ENCODE results near the gene TCAIM. TPM values are rescaled to one million over a fixed set of nuclear protein-coding genes. Genes with fewer than 3 reads are reported as not detected.

The TCAIM gene
- total RNA-seq, 2 donors from 2014 or later, result 20.2 to 26.2 TPM

DNA sequence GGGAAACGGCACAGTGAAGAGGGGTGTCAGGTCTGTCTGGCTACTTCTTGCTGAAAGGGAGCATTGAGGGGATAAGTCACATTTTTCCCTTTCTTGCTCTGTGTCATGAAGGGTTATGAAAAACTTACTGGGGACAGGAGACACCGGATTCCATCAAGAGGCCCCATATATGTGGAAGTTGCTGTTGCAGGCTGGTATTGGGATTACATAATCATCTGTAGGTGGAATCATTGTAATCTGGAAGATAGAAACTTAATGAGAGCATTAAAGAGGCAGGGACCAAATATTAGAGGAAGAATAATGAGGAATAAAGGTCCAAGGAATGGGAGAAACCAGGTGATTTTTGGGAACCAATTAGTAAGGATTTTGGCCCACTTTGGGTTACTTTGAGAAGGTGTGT lies 4.2 kb upstream of the TCAIM start:
- Histone ChIP-seq H3K9me3 (no peaks in the 10 kb centered on the region), H3K27ac (no peak overlapping the region), H3K4me1 (no peaks in the 10 kb centered on the region), H3K27me3 (no peaks in the 10 kb centered on the region), H3K36me3 (no peaks in the 10 kb centered on the region), H3K4me3 (no peak overlapping the region), H3K9ac (ENCODE audit: low read depth in 2 of 2, low read length in 2 of 2) (no peak overlapping the region)
- DNase-seq, result no peak
- intact Hi-C loops (cut with DNase I), result loop anchor here (10.0 kb wide), 1 partner anchor 180 kb away; no protein-coding TSS in a partner anchor
- TF ChIP-seq CTCF (IDR thresholded peaks at IDR 0.05), result no peak

DNA sequence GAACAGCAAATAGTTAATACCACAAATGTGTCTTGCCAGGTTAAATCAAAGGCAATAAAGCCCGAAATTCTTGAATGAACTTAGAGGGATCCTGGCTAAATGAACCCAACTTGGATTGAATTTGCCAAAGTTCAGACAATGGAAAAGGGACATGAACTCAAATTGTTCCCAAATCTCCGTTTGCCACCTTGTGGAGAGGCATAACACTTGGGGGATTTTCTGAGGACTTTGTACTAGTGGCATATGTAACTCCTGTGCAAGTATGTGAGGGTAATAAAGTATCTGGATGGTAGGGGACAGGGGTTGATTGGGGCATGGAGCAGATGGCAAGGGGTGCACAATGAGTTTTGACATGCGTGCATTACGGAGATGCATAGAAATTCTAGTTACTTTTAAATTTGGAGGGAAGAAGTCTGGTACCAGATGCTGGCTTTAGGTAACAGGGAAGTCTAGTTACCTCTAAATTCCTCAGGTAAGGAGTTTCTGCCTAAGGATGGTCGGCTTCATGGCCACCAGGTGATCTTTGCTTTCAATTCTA lies 1.2 kb upstream of the TCAIM start:
- intact Hi-C loops (cut with DNase I), result loop anchor here (10.0 kb wide), 1 partner anchor 177 kb away; no protein-coding TSS in a partner anchor
- H3K36me3 ChIP-seq, result no peaks in the 10 kb centered on the region
- DNase-seq, result no peak
- no peaks in the 10 kb centered on the region for H3K27me3 ChIP-seq
- H3K27ac ChIP-seq, result peak overlapping the region; percentile 85
- TF ChIP-seq CTCF (IDR thresholded peaks at IDR 0.05), result no peak
- peak overlapping the region; percentile 63 for H3K4me3 ChIP-seq
- H3K9me3 ChIP-seq, result no peaks in the 10 kb centered on the region
- peaks cover 5% of the 10 kb centered on the region for H3K4me1 ChIP-seq
- peak overlapping the region; percentile 91 to 98 for H3K9ac ChIP-seq (ENCODE audit: low read depth in 2 of 2, low read length in 2 of 2)

GRCh38 chr3:44338828-44339127 lies 212 bp downstream of the TCAIM start:
- H3K4me1 ChIP-seq, result peaks cover 5% of the 10 kb centered on the region

DNA sequence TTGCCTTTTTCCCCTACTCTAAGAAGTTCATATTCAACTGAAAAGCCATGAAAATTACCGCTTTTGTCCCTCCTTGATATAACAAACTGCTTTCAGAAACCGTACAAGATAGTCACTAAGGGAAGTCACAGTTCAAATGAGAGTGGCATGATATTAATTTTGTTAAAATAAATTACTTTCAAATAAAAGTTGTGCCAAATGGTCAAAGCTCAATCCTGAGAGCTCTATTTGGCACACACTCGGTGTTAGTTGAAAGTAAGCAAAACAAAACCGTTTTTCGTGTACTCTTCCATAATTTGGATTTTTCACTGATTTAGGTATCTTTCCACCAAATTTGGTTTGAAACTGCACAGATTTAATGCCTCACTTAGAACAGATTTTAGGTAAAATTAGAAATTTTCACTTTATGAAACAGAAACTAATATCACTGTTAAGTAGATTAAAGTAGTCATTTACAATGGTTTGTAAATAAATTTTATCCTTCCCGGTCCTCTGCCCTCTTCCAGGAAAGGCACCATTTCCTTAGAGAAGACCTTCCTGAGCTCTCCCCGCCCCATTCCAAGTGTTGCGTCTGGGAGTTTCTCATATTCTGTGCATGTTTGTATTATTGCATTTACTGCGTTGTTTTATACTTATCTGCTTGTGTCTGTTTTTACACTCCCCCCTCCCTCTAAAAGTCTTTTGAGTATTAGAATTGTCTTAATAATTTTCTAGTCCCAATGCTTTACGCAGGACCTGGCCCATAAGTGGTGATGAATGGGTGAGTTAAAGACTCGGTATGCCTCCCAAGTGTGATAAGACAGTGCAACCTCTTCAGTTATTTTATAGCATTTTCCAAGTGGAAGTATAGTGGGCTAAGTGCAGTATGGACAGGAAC lies 853 bp downstream of the TCAIM start:
- peaks cover 5% of the 10 kb centered on the region for H3K4me1 ChIP-seq
- peak overlapping the region; percentile 91 to 98 for H3K9ac ChIP-seq (ENCODE audit: low read depth in 2 of 2, low read length in 2 of 2)
- TF ChIP-seq CTCF (IDR thresholded peaks at IDR 0.05), result no peak
- peak; percentile 28 for DNase-seq
- intact Hi-C loops (cut with DNase I), result loop anchor here (10.0 kb wide), 1 partner anchor 175 kb away; no protein-coding TSS in a partner anchor
- H3K27ac ChIP-seq, result peak overlapping the region; percentile 85
- H3K9me3 ChIP-seq, result no peaks in the 10 kb centered on the region
- no peaks in the 10 kb centered on the region for H3K27me3 ChIP-seq
- no peaks in the 10 kb centered on the region for H3K36me3 ChIP-seq
- peak overlapping the region; percentile 63 for H3K4me3 ChIP-seq

More at GRCh38 chr3:44338828-44339127, 212 bp downstream of the TCAIM start:
- Histone ChIP-seq H3K27me3 (no peaks in the 10 kb centered on the region), H3K9ac (ENCODE audit: low read depth in 2 of 2, low read length in 2 of 2) (peak overlapping the region; percentile 91 to 98), H3K36me3 (no peaks in the 10 kb centered on the region), H3K27ac (peak overlapping the region; percentile 85), H3K4me3 (peak overlapping the region; percentile 63), H3K9me3 (no peaks in the 10 kb centered on the region)
- intact Hi-C loops (cut with DNase I), result loop anchor here (10.0 kb wide), 1 partner anchor 176 kb away; no protein-coding TSS in a partner anchor
- no peak for DNase-seq
- no peak for TF ChIP-seq CTCF (IDR thresholded peaks at IDR 0.05)

DNA sequence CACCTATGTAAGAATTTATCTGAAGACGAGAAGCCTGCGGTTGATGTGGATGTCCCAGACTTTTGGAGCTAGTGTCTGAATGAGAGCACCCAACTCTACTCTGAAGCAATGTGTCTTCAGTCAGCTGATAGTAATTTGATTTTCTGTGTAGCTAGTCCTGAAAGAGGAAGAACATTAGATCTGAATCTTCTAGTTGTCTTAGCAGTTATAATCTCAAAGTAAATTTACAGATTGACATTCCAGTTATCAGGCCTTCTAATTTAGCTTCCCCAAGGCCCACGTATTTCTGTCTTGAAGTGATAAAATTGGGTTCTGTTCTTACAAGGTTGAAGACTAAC lies 1.5 kb downstream of the TCAIM start:
- Histone ChIP-seq H3K9ac (ENCODE audit: low read depth in 2 of 2, low read length in 2 of 2) (no peak overlapping the region), H3K4me1 (peaks cover 5% of the 10 kb centered on the region), H3K9me3 (no peaks in the 10 kb centered on the region), H3K27ac (peak overlapping the region; percentile 85), H3K27me3 (no peaks in the 10 kb centered on the region), H3K4me3 (no peak overlapping the region), H3K36me3 (no peaks in the 10 kb centered on the region)
- intact Hi-C loops (cut with DNase I), result no loop called here
- no peak for DNase-seq
- no peak for TF ChIP-seq CTCF (IDR thresholded peaks at IDR 0.05)

Data from colonic mucosa (tissue), 4 donors.